Hypothalamus (tissue), 51 donors: ENCODE measurements around the gene CHRNE.
A peak's percentile ranks its signal among the peaks of the same experiment; 100 is the strongest.

Source experiments
- DNase-seq, 51 donors: peaks; one replicate each; lab custom pipeline; 2025; lab: John Stamatoyannopoulos, UW

The CHRNE gene

GRCh38 chr17:4903051-4903818 lies at the start of gene CHRNE:
Gene CHRNE, minus strand, starts transcription at chr17:4903098. Its CDS starts 35 bp downstream, at chr17:4903063.
- peak in 41 of 51 donors; percentile 8 to 82 (median 55) for DNase-seq

- no peak for DNase-seq
Measured at GRCh38 chr17:4951486-4951885, 48.6 kb upstream of the CHRNE start.

GRCh38 chr17:4950746-4951204 lies 47.9 kb upstream of the CHRNE start, which contains the start of gene ENO3:
Gene ENO3, plus strand, starts transcription at chr17:4951119. Its CDS starts 711 bp downstream, at chr17:4951830.
- no peak for DNase-seq

- peak in 2 of 51 donors; percentile 39 to 45 for DNase-seq
Measured at GRCh38 chr17:4950075-4950745, 47.3 kb upstream of the CHRNE start.

DNA sequence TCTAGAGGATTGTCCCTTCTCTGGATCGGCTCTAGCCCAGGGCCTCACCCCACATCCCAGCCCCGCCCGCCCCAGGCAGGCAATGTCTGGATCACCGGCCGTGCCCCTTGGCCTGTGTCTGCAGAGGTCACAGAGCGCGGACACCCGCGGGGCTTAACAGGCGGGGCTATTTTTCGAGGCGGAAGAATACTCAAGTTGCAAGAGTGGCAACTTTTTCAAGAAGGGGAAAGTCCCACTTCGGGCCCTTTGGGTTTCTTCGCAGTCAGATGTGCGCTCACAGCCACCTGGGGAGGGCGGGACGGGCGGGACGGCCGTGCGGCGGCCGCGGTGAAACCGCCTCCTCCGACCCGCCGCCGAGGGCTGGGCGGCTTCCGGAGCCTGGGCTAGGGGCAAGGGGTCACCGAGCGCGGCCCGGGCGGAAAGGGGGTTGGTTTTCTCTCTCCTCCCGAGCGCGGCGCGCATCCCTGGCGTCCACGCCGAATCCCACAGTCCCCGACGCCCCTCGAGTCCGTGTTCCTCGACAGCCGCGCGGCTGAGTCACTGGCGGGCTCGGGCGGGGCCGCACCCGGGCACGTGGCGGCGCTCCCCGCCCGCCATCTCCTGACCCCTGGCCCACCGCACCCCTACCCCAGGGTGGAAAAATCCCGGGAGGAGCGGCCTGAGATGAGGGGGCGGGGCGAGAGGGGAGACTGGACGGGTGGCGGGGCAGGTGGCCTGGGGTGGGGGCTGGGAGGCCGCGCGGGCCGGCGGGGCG lies 46.6 kb upstream of the CHRNE start:
- peak in 29 of 51 donors; percentile 18 to 72 (median 51) for DNase-seq

DNA sequence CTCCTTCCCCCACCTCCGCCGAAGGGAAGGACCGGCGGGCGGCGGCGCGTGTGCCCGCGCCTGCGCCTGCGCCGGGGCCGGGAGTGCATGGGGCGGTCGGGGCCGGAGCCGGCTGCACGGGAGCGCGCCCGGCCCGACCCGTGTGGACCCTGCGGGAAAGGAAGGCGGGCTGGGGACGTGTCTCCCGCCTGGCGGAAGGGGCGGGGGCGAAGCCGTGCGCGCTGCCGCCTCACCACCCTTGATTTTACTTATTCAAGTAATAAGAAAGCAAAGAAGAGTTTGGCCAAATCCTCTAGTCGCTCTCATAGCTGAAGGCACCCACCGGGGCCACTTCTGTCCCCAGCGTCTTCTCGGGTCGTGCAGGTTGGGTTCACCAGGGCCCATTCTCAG lies 46.0 kb upstream of the CHRNE start:
- DNase-seq, result peak in 45 of 51 donors; percentile 42 to 86 (median 70)

DNA sequence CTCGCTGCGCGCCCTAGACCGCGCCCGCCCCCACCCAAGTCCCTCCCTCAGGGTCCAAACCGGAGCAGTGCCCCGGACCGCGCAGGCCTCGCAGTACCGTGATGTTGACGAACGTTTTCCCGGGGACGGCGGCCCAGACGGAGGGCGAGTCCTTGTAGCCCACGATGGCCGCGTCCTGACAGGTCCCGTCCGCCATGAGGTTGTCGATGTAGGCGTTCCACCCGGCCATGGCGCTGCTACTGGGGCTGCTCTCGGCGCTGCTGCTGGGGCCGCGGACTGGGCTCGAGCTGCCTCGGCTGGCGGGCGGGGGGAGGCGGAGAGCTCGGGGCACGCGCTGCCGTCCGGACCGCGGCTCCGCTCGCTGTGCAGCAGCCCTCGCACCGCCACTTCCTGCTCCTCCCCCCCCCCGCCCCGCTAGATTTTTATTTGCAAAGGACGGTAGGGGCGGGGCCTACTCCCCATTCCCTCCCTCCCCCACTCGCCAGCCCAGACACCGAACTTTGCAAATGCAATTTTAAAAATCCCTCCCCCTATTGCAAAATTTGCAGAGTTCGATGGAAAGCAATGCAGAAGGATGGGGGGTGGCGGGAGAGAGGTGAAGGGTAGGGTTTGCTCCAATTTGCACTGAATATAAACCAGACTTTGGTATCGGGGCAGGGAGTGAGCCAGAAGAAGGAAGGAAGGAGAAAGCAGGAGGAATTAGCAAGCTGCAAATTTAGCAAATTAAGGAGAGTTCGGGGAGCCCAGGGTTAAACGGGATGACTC lies 45.5 kb upstream of the CHRNE start, which contains the start of gene PFN1:
Gene PFN1 (minus strand): TSS at position 365 of the 765 bp plus-strand sequence. CDS start 136 bp downstream, at position 229.
- DNase-seq, result peak; percentile 39 to 93 (median 74)

GRCh38 chr17:4947411-4948165 lies 44.7 kb upstream of the CHRNE start:
- peak in 24 of 51 donors; percentile 24 to 62 (median 48) for DNase-seq

- no peak for DNase-seq
Measured at GRCh38 chr17:4947010-4947410, 44.1 kb upstream of the CHRNE start.

- no peak for DNase-seq
Measured at GRCh38 chr17:4946312-4946976, 43.5 kb upstream of the CHRNE start.

- DNase-seq, result no peak
Measured at GRCh38 chr17:4945944-4946280, 43.0 kb upstream of the CHRNE start.

DNA sequence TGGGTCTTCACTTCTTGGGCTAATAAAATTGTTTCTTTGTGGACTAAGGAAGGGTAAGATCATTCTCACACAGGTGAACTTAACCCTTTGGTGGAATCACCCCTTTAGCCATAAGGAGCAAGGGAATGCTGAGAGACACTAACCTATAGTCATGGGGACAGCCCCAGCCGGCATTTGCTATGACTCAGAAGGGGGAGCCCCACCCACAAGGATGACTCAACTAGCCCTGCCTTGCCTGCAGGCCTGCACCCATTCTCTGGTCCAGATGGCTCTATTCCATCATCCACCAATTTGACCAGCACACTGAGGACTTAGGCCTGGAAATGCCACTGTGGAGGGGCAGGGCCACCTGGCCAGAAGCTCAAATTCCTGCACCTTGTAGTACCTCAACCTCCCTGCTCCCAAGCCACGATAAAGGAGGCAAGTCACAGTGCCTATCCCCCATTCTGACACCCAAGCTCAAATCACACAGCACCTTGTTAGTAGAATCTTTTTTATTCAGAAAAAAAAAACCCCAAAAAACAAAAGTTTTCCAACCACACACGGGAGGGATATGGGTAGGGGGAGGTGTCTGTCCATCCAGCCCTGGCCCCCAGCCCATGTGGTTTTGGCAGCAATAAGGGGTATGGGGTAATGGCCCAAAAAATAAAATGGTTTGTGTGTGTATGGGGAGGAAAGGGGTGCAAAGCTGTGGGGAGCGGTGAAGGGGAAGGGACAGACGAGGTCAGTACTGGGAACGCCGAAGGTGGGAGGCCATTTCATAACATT lies 42.5 kb upstream of the CHRNE start:
- DNase-seq, result peak in 14 of 51 donors; percentile 8 to 66 (median 26)

- no peak for DNase-seq
Measured at GRCh38 chr17:4944554-4945175, 41.8 kb upstream of the CHRNE start.

DNA sequence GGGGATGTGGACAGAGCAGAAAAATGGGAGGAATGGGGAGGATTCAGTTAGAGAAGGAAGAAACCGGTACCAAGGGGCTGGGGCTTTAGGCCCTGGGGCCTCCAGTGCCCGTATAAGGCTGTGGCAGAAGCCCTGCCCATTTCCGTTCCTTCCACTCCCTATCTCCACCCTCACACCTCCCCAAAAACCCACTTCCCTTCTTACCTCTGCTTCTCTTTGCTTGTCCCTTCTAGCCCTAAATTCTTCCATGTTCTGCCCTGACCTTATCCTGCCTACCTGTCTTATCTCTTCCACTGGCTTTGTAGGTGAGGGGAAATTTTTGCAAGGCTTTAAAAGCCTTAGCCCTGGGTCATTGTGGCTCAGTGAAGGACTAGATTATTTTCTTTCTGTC lies 41.3 kb upstream of the CHRNE start:
- no peak for DNase-seq

GRCh38 chr17:4942760-4943508 lies 40.0 kb upstream of the CHRNE start:
- no peak for DNase-seq

DNA sequence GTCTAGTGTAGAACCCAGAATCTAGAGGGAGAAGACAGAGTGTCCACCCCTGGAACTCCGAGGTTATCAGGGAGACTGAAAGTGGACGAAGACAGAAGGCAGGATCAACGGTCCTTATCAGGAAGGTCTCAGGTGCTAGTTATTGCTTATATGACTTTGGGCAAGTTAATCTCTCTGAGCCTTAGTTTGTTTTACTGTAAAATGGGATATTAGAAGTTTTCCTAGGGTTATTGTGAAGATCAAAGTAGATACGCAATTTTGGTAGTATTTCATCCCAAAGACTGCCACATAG lies 38.4 kb upstream of the CHRNE start:
- no peak for DNase-seq
